ENCODE results near the gene RAC3.

Gene RAC3

DNA sequence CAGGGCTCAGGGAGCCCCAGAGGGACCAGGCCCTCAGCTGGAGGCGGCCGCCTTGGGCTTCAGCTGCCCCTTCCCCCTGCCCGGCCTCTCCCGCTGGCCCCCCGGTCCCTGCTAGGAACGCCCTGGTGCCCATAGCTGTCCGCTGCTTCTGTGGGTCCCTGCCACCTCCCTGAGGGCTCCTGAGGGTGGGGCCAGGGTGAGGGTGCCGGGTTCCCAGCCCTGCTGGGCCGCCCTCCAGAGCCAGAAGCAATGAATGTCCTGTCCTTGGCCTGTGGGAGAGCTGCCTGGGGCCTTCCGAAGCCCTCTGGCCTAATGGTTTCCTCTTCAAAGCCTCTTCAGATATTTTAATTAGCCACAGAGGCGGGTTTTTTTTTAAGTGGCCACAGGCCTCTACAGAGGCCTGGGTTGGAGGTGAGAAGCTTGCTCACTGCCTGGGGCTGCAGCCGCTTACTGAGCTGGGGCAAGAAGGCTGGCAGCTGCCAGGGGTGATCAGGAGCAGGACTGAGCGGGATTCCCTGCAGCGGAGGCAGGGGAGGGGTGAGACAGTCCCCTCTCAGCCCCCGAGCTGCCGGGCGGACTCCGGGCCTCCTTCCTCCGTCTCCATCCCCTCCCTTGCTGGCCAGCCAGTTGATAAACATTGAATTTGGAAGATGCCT, 18.7 kb upstream of the RAC3 start:
- DNase-seq (ENCODE audit: low read depth): no peak

DNA sequence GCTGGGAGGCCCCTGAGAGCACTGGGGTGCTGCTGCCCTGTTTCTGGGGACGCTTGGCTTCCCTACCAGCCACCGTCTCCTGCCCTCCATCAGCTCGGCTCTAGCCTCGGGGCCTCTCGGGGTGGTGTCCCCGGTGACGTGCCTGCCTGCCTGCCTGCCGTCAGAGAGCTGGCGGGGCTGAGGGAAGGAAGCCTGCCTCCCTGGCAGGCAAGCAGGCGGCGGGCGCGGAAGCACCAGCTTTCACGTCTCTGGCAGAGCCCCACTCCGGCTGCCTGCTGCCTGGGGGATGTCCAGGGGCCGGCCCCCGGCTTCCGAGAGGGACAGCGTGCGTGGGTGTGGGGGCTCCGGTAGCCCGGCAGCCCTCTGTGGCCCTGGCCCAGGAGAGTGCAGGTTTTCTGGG, 18.1 kb upstream of the RAC3 start:
- DNase-seq (ENCODE audit: low read depth): no peak

DNA sequence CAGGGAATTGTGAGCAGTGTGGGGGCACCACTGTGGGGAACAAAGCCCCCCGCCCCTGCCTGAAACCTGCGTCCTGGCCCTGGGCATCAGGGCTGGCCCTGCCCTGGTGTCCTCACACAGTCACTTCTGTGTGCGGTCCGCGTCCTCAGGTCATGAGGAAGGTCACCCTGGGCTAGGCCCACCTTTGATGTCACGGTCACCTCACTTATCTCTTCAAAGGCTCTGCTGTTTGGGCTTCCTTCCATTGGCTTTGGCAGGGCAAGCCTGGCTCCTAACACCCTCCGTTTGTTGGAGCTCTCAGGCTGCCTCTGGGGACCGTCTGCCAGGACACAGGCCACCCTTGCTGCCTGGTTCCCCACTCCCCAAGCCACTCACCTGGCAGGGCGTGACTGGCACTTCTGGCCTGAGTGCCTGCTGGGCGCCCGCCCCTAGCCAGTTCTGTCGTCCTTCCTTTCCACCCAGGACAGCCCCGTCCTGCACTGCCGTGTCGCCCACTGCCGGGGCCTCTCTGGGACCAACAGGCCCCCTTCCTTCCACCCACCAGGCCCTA, 17.6 kb upstream of the RAC3 start:
- no peak for DNase-seq (ENCODE audit: low read depth)

DNA sequence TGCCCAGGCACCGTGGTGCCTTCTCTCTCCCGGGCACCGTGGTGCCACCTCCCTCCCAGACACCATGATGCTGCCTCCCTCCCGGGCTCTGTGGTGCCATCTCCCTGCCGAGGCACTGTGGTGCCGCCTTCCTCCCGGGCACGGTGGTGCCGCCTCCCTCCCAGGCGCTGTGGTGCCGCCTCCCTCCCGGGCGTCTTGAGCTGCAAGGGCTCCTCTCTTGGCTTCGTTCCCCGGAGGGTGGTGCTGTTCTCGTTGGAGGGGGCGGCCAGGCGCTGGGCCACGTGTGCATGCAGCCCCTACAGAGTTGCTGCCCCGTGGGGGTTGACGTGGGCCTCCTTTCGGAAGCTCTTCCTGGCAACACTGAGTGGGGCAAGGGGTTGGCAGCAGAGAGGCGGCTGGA, 17.0 kb upstream of the RAC3 start:
- no peak for DNase-seq (ENCODE audit: low read depth)

DNA sequence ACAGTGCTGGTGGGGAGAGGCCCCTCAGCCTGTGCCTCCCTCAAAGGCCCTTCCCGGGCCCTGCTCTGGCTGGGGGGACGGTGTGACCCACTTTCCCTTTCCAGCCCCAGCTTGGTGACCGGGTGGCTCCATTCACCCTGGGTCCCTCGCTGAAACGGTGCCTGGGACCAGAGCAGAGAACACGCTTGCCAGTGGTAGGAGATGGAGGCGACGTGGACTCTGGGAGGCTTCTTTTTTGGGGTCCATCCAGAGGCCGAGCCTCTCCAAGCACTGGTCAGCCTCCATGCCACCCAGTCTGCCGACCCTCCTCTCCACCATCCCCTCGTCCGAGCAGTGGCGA, 16.5 kb upstream of the RAC3 start:
- DNase-seq (ENCODE audit: low read depth): no peak

DNA sequence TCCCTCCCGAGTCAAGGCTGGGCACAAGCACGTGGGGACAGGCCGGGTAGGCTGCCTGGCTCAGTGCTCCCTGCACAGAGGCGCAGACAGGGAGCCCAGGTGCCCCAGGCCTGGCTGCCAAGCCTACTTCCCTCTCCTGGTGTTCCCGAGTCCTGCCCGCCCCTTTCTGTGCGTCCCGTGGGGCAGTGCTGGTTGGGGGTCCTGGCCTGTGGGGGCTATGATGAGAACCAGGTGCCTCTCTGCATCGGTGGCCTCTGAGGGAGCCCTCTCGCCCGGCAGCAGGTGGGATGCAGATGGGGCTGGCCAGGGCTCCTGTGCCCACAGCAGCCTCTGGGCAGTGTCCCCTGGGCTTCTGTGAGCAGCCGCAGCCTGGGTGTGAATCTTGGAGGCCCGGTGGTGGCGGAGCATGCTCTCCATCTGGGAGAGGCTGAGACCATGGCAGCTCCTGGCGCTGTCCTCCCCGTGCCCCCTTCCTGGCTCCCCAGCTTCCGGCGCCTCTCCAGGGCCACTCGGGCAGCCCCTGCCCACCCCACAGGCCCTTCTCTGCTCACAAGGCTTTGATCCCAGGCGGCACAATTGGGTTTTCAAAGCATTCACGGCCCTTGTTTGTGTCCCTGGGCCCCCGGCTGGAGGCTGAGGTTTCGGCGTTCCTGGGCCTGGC, 16.0 kb upstream of the RAC3 start:
- DNase-seq (ENCODE audit: low read depth): no peak

DNA sequence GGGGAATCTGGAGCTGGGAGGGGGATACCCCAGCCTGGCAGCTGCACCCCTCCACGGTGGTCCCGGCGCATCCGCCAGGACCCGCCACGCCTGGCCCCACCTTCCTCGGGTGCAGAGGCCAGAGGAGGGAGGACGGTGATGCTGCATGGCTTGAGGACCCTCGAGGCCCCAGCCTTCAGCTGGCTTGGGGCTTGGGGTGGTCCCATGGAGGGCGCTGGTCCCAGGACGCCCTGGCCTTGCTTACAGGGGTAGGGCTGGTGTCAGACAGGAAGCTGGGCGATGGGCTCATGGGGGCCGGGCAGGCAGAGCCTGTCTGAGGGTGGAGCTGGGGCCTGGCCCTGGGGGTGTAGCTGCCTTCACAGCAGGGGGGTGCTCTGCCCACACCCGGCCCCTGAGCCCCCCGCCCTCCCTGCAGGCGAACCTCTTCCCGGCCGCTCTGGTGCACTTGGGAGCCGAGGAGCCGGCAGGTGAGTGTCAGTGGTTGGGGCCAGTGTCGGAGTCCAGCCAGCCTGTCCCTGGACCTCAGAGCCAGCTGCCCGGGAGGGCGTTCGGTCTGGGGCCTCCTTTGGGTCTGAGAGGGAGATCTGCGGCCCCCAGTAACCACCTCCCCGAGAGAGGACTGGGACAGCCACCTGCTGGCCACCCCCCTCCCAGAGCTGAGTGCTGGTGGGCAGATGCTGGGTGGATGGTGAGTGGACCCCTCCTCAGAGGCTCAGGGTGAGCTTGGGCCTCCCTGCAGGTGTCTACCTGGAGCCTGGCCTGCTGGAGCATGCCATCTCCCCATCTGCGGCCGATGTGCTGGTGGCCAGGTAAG, 15.2 kb upstream of the RAC3 start:
- no peak for DNase-seq (ENCODE audit: low read depth)

DNA sequence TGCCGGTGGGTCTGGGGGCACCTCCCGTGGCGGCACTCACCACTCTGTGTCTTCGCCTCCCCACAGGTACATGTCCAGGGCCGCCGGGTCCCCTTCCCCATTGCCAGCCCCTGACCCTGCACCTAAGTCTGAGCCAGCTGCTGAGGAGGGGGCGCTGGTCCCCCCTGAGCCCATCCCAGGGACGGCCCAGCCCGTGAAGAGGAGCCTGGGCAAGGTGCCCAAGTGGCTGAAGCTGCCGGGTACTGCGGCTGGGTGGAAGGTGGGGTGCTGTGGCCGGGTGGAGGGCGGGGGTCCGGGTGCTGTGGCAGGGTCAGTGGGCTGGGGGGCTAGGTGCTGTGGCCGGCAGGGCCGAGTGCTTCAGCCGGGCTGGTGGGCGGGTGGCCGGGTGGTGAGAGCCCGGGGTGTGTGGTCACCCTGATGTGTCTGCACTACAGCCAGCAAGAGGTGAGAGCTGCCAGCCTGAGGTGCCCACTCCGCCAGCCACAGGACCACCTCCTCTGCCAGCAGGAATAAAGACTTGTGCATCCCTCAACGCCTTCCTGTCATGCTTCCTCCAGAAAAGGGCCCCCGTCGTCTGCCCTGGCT, 14.5 kb upstream of the RAC3 start:
- DNase-seq (ENCODE audit: low read depth): no peak

DNA sequence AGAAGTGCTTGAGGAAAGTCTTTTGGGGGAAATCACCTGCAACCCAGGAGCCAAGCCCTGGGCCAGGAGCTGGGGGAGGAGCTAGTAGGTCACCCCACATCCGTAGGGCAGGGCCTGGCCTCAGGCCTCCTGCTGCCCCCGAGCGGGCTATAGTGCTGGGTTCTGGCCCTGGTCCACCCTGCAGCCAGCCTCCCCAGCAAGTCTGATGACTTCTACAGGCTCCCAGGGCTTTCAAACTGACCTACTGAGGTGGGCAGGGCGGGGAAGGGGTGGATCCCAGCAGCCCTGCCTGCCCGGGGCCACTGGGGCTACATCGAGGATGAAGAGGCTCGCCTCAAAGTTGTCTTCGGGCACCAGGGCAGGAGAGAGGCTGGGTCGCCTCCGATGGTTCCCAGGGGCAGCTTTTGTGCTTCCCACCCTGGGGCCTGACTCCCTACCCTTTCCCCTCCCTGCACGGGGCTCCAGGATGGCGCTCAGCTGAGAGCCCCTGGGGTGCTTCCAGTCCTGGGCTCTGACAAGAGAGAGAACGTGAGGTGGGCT, 13.8 kb upstream of the RAC3 start:
- no peak for DNase-seq (ENCODE audit: low read depth)

DNA sequence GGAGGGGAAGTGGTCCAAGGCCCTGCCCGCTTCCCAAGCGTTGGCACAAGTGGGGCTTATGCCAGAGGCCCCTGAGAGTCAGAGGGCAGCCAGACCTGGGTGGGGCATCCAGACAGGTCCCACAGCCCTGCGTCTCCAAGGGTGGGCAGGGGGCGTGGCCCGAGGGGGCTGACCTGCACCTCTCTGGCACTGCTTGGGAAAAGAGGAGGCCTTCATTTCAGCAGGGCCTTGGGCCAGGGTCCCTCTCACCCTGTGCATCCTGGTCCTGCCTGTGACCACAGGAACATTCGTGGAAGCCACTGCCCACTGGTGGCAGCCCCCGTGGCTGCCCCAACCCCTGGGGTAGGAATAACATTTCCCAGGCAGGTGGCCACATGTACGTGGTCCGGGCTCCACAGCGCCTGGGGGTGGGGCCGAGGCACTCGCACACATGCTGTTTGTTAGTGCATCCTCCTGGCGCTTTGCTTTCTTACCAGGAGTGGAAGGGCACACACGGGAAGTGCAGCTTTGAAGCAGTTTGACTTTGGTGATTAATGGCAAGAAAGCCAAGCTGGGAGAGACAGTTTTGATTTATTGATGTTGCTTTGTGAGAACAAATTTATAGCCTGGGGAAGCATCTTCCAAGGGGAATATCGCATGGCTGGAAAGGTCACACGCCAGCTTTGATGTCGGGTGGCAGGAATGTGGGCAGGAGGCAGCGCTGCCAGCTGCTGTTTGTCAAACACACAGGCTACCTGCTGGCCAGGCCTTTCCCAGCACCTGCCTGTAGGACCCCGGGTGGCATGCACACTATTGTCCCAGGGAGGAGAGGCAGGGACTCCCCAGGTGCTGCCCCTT, 13.1 kb upstream of the RAC3 start:
- no peak for DNase-seq (ENCODE audit: low read depth)

DNA sequence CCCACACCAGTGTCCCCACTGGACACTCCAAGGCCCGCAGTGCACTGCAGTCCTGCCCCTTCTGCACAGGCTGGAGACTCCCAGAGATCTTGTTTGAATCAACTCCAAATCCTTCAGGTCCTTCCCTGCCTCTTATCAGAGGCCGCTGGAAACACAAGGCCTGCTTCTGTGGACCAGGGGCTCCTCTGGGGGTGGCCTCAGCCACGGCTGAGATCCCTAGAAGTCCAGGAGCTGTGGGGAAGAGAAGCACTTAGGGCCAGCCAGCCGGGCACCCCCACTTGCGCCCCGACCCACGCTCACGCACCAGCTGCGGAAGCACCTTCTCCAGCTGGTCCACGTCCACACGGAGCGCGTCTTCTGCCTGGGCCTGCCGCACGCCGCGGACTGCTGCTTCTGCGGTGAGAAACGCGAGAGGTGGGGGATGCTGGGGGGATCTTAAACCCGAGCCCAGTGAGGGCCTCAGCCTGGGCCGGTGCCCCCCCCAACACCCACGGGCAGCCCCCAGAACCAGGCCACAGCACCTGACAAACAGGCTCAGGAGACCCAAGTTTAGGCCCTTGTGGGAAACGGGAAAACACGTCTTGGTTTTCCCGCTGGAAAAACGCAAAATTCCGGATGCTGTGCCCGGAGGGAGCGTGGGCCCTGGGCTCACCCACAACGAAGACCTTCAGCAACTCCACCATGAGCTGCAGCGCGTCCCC, 12.3 kb upstream of the RAC3 start:
- no peak for DNase-seq (ENCODE audit: low read depth)

DNA sequence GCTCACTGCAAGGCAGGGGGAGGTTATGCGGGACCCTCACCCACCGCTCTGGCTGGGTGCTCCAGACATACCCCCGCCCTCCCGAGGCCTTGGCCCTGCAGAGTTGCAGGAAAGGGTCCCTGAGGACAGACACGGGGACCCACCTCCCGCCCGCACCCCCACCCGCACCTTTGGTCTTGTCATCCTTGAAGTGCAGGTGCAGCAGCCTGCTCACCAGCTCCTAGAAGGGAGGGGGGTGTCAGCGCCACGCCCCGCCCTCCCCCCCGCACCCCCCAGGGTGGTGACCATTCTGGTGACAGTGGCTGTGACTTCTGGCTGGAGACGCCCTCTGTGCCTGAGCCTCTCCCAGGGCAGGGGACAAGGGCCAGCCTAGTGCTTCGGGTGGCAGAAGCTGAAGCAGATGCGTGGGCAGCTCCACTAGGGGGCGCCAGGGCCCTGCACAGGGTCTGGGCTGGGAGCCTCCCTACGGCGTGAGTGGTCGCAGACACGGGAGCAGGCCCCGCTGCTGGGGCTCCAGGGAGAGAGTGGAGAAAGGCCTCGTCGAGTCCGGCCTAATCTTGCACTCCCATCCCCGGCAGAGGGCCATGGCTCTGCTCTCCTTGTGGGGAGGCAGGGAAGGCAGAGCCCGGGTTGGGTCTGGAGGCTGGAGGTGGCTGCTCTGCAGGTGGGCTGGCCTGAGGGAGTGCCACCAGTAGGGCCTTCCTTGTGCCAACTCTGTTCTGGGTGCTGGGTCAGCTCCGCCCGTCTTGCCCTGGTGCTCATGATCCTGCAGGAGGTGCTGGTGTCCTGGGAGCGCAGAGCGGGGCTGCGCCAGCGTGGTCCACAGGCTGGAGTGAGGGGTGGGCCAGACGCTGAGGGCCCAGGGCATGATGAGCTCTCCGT, 11.5 kb upstream of the RAC3 start:
- no peak for DNase-seq (ENCODE audit: low read depth)

DNA sequence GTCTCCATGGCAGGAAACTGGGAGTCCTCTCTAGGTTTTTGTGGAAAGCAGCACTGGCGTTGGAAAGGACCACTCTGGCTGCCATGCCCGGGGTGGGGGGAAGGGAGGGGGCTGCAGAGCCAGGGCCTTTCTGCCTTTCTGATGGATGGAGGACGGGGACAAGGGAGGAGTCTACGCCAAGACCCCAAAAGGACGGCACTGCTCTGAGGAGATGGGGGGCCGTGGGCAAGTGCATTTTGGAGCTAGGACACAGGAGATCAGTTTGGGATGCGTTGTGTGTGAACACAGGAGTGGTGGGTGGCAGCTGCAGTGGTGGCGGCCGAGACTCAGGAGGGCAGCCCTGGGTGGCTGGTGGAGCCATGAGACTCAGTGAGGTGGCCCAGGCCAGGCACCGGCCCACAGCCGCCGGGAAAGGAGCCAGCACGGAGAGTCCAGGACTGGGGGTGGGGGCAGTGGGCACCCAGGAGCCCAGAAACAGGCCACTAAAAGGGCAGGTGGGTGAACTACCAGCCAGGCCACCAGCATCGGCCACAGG, 10.8 kb upstream of the RAC3 start:
- no peak for DNase-seq (ENCODE audit: low read depth)

DNA sequence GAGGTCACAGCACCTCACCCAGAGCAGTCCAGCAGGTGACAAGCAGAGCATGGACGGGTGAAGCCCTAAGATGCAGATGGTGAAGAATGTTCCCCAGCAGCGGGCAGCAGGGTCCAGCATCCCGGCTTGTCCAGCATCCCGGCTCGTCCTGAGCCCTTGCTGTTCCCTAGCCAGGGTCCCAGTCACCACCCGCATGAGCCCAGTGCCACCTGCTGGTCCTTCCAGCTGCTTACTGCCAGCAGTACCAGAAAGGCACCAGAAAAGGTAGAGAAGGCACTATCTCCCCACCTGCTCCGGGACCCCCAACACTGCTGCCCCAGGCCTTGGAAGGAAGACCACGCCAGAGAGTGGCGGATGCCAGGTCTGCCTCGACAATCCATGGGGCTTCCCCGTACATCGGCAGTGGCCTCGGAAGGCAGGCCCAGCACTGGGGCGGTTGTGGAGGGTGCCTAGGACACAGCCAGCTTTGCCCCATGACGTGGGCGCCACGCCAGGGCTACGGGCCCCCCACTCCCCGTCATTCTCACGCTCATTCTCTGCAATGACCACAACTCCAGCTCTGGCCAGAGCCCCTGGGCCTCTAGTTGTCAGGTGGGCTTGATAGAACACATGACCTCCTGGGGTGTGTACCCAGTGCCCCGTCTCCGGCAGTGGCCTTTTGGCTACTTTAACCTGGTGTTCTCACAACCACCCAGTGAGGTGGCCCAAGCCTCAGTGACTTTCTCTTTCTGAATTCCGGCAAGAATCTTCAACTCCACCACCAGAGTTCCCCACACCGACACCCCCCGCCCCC, 10.2 kb upstream of the RAC3 start:
- DNase-seq (ENCODE audit: low read depth): peak; percentile 60

DNA sequence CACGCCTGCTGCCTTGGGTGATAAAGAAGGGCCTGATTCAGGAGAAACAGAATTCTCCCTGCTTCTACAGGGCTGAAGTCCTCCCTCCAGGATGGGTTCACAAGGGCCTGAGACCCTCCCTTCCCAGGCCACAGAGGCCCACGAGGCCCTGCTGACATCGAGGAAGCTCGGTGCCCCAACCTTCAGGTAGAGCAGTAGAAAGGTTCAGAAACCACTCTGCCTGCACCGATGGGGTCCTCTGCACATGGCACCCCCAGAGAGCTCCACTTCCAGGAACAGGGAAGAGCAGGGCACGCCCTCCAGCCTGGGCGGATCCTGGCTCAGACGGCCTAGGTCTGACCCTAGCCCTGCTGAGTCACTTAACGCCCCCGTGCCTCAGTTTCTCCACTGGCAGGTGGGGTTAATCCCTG, 9.6 kb upstream of the RAC3 start:
- DNase-seq (ENCODE audit: low read depth): no peak

DNA sequence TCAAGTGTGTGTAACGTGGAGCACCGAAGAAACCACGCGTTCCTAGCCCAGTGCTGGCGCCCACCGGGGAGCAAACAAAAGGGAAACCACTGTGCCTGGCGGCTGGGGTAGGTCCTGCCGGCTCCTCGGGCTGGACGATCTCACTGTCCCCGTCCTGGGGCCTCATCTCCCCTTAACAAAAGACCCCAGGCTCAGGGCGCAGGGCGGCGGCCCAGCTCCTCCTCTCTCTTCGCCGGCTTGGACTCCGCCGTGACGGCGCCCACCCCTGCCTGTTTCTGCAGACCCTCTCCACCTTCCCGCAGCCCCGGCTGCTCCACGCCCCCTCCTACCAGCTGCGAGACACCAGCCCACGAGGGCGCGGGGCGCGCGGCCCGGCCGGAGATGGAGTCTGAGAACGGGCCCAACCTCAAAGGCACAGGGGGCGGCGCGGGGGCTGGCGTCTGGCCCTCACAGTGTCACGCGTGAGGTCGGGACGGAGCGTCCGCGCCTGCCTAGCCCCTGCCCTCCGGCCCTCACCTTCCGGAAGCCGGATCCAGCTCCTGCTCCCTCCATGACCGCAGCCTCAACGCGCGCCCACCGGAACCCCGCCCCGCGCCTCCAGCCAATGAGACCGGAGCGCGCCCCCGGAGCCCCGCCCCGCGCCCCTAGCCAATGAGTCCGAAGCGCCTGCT, 9.0 kb upstream of the RAC3 start, which contains the start of gene CENPX:
TSS of gene CENPX (minus strand) at position 569 of the 671 bp plus-strand sequence. CDS start at position 552, 17 bp downstream.
- DNase-seq (ENCODE audit: low read depth): no peak

DNA sequence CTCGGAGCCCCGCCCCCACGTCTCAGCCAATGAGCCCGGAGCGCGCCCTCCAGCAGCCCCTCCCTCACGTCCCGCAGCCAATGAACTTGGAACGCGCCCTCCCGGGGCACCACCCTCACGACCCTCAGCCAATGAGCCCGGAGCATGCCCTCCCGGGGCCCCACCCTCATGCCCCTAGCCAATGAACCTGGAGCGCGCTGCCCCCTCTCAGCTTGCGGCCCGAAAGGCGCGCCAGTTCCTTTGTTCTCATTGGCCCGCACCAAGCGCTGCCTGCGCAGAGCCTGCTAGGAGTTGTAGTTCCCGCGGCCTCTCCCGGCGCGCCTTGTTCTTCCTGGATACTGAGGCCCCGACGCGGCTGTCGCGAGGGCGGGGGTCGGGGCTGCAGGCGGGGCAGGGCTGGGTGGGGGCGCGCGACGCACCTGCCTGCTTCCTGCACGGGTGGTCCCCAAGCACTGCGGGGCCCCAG, 8.5 kb upstream of the RAC3 start, which contains the start of gene LRRC45:
TSS of gene LRRC45 (plus strand) at position 325 of the 466 bp plus-strand sequence. CDS start 339 bp downstream, outside the sequence.
- peak; percentile 99 for DNase-seq (ENCODE audit: low read depth)

Measured in GM04504 (cell line).